HepG2 (cell line): ENCODE measurements around the gene DBN1. TPM values are rescaled to one million over a fixed set of nuclear protein-coding genes. Genes with fewer than 3 reads are reported as not detected.
A peak's percentile ranks its signal among the peaks of the same experiment; 100 is the strongest.

ENCODE experiments used
- ADNP ChIP-seq: sonication (generic); formaldehyde crosslinking; IDR thresholded peaks from 2 replicates; pipeline ENCODE4 v1.4.0; 2020; ENCODE audit warnings: missing genetic modification reagents
- AGO2 ChIP-seq: fragments of 200-400 bp; formaldehyde crosslinking; optimal IDR thresholded peaks from 2 replicates; pipeline ENCODE3; 2017; ENCODE audit warnings: mild to moderate bottlenecking, low read depth, low read length, moderate library complexity
- CTCF ChIP-seq: sonication (generic); formaldehyde crosslinking; IDR thresholded peaks from 2 replicates; pipeline ENCODE4 v1.5.0; 2020; ENCODE audit warnings: mild to moderate bottlenecking, missing genetic modification reagents, moderate library complexity
- GABPB1 ChIP-seq: IDR thresholded peaks from 2 replicates; pipeline ENCODE4 v1.6.1; 2016; ENCODE audit warnings: mild to moderate bottlenecking, missing genetic modification reagents, moderate library complexity, missing compliant biosample characterization
- HNRNPH1 ChIP-seq: fragments of 200-400 bp; formaldehyde crosslinking; optimal IDR thresholded peaks from 2 replicates; pipeline ENCODE3; 2017; ENCODE audit warnings: mild to moderate bottlenecking, low read depth, low read length
- IRF2 ChIP-seq: IDR thresholded peaks from 2 replicates; pipeline ENCODE4 v1.6.1; 2018; ENCODE audit warnings: missing genetic modification reagents, missing compliant biosample characterization
- KLF13 ChIP-seq: sonication (generic); formaldehyde crosslinking; IDR thresholded peaks from 2 replicates; pipeline ENCODE4 v1.4.0; 2020; ENCODE audit warnings: mild to moderate bottlenecking, missing genetic modification reagents
- MYC ChIP-seq: sonication (generic); formaldehyde crosslinking; IDR thresholded peaks from 2 replicates; pipeline ENCODE4 v1.9.0; 2021; ENCODE audit warnings: missing genetic modification reagents, borderline replicate concordance
- NONO ChIP-seq, 2 experiments: fragments of 450-650 bp in 1 of 2; sonication (generic) in 1 of 2; formaldehyde crosslinking in 1 of 2; IDR thresholded peaks in 1 of 2; conservative IDR thresholded peaks in 1 of 2; 2 replicates each; pipeline versions ENCODE4 v1.6.1 to v1.8.0; 2017 to 2022; ENCODE audit warnings: mild to moderate bottlenecking in 1 of 2, missing genetic modification reagents in 1 of 2, moderate library complexity in 1 of 2
- RBM39 ChIP-seq: fragments of 200-400 bp; formaldehyde crosslinking; IDR thresholded peaks from one replicate; pipeline ENCODE4 v1.6.1; 2018; ENCODE audit warnings: antibody characterized with exemption, mild to moderate bottlenecking, low read depth, low read length; ENCODE audit not compliant: poor library complexity, severe bottlenecking
- SAP130 ChIP-seq: IDR thresholded peaks from 2 replicates; pipeline ENCODE4 v1.6.1; 2016; ENCODE audit warnings: low read depth
- SCMH1 ChIP-seq: sonication (generic); formaldehyde crosslinking; IDR thresholded peaks from 2 replicates; pipeline ENCODE4 v1.9.0; 2021; ENCODE audit warnings: missing genetic modification reagents, mild to moderate bottlenecking, borderline replicate concordance
- SIN3A ChIP-seq: IDR thresholded peaks from 2 replicates; pipeline ENCODE4 v1.6.1; 2011; ENCODE audit warnings: low read depth, mild to moderate bottlenecking, control low read depth, low read length, borderline replicate concordance
- SP1 ChIP-seq, 2 experiments: fragments of 450-650 bp in 1 of 2; sonication (generic) in 1 of 2; formaldehyde crosslinking in 1 of 2; IDR thresholded peaks; 2 replicates each; pipeline versions ENCODE4 v1.4.0 to v1.6.1; 2016 to 2020; ENCODE audit warnings: missing genetic modification reagents in 1 of 2
- TBX3 ChIP-seq: fragments of 450-650 bp; IDR thresholded peaks from 2 replicates; pipeline ENCODE4 v1.6.1; 2017; ENCODE audit warnings: antibody characterized with exemption, mild to moderate bottlenecking, inconsistent platforms, borderline replicate concordance
- UBTF ChIP-seq: sonication (generic); formaldehyde crosslinking; IDR thresholded peaks from 2 replicates; pipeline ENCODE4 v1.4.0; 2020; ENCODE audit warnings: mild to moderate bottlenecking, missing genetic modification reagents
- YEATS4 ChIP-seq: sonication (generic); formaldehyde crosslinking; IDR thresholded peaks from 2 replicates; pipeline ENCODE4 v1.4.0; 2020; ENCODE audit warnings: missing genetic modification reagents, borderline replicate concordance
- ZBTB46 ChIP-seq: sonication (generic); formaldehyde crosslinking; IDR thresholded peaks from 2 replicates; pipeline ENCODE4 v1.4.0; 2020; ENCODE audit warnings: mild to moderate bottlenecking, missing genetic modification reagents, borderline replicate concordance
- ZNF10 ChIP-seq: sonication (generic); formaldehyde crosslinking; IDR thresholded peaks from 2 replicates; pipeline ENCODE4 v1.4.0; 2020; ENCODE audit warnings: mild to moderate bottlenecking, low read depth, missing genetic modification reagents, borderline replicate concordance
- ZNF101 ChIP-seq: sonication (generic); formaldehyde crosslinking; IDR thresholded peaks from 2 replicates; pipeline ENCODE4 v1.4.0; 2020; ENCODE audit warnings: mild to moderate bottlenecking, low read depth, missing genetic modification reagents, borderline replicate concordance
- ZNF124 ChIP-seq: sonication (generic); formaldehyde crosslinking; IDR thresholded peaks from 2 replicates; pipeline ENCODE4 v1.4.0; 2020; ENCODE audit warnings: missing genetic modification reagents
- ZNF274 ChIP-seq: sonication (generic); formaldehyde crosslinking; IDR thresholded peaks from 2 replicates; pipeline ENCODE4 v1.5.1; 2020; ENCODE audit warnings: mild to moderate bottlenecking, missing genetic modification reagents
- ZNF354B ChIP-seq: sonication (generic); formaldehyde crosslinking; IDR thresholded peaks from 2 replicates; pipeline ENCODE4 v1.8.0; 2022; ENCODE audit warnings: mild to moderate bottlenecking, missing genetic modification reagents
- ZNF777 ChIP-seq: sonication (generic); formaldehyde crosslinking; IDR thresholded peaks from 2 replicates; pipeline ENCODE4 v1.4.0; 2020; ENCODE audit warnings: missing genetic modification reagents
- ZNF891 ChIP-seq: sonication (generic); formaldehyde crosslinking; IDR thresholded peaks from 2 replicates; pipeline ENCODE4 v1.5.0; 2020; ENCODE audit warnings: mild to moderate bottlenecking, missing genetic modification reagents
- polyA plus RNA-seq, 8 experiments: library from polyadenylated mRNA; depleted of rRNA in 3 of 8; stranded (reverse) in 7 of 8; unstranded in 1 of 8; fragments of >200 nt; fragmentation: Illumina TruSeq in 4 of 8; extraction: Trizol in 4 of 8; gene quantifications; 2 replicates each; pipeline versions ENCODE4 v1.2.1 to v1.2.3, GENCODE V29; 2011 to 2016; ENCODE audit warnings: low read depth in 4 of 8, missing spikeins in 1 of 8, mixed read lengths in 1 of 8; ENCODE audit not compliant: insufficient read depth in 1 of 8
- total RNA-seq, 5 experiments: library from RNA; depleted of rRNA; stranded (reverse); fragments of >200 nt; fragmentation: Illumina TruSeq; extraction: Trizol; gene quantifications; 2 replicates each; pipeline ENCODE4 v1.2.3, GENCODE V29; 2016; ENCODE audit warnings: low read depth in 1 of 5

The DBN1 gene
- total and polyA plus RNA-seq, 2 of the 13 experiments (the other 11 are each of a cell fraction or from before 2014, with no cell fraction given): 27.0 to 37.3 TPM

GRCh38 chr5:177426566-177427210 is 46.7 kb downstream of the DBN1 start, which contains the start of gene GRK6 (continued):
- TF ChIP-seq GABPB1 (CRISPR knock-in tag): peak; percentile 45; the same call in 1 of the 2 replicates
- TF ChIP-seq TBX3: no peak
- TF ChIP-seq IRF2 (CRISPR knock-in tag): no peak
- TF ChIP-seq ZNF891: no peak
- TF ChIP-seq SIN3A: 0 out of 2 replicates have a peak, but pooled peaks have one; percentile 51
- 0 out of 2 replicates have a peak, but pooled peaks have one; percentile 6 for TF ChIP-seq CTCF (CRISPR knock-in tag)
- TF ChIP-seq ZNF10: no peak
- TF ChIP-seq SCMH1 (CRISPR knock-in tag): no peak
- 0 out of 2 replicates have a peak, but pooled peaks have one; percentile 35 for TF ChIP-seq YEATS4 (CRISPR knock-in tag)
- no peak for TF ChIP-seq HNRNPH1
- peak; percentile 72 for TF ChIP-seq AGO2
- no peak for TF ChIP-seq NONO (IDR thresholded peaks at IDR 0.05)
- TF ChIP-seq NONO (CRISPR knock-in tag; conservative IDR thresholded peaks at IDR 0.05): no peak
- peak; percentile 1; the same call in 1 of the 2 replicates for TF ChIP-seq SAP130 (CRISPR knock-in tag)
- peak; percentile 84 for TF ChIP-seq ZNF274
- no peak for TF ChIP-seq ZNF101 (CRISPR knock-in tag)
- no peak for TF ChIP-seq ADNP
- no peak for TF ChIP-seq KLF13 (CRISPR knock-in tag)
- peak; percentile 57; the same call in 1 of the 2 replicates for TF ChIP-seq UBTF (CRISPR knock-in tag)
- TF ChIP-seq ZBTB46 (CRISPR knock-in tag): no peak
- peak; percentile 37; the same call in 1 of the 2 replicates for TF ChIP-seq MYC (CRISPR knock-in tag)
- no peak for TF ChIP-seq SP1 (IDR thresholded peaks at IDR 0.05)
- no peak for TF ChIP-seq SP1 (CRISPR knock-in tag; IDR thresholded peaks at IDR 0.05)
- no peak for TF ChIP-seq ZNF124
- no peak for TF ChIP-seq RBM39
- TF ChIP-seq ZNF354B: no peak
- peak; percentile 78 for TF ChIP-seq ZNF777
